B cell (primary cell): ENCODE data around the gene FCER1A. TPM values are rescaled to one million over a fixed set of nuclear protein-coding genes. Genes with fewer than 3 reads are reported as not detected.

Experiments
- ATAC-seq: fragments of 200-7000 bp; cut with Tn5 transposase; one replicate; pipeline ENCODE4 v1.10.0; 2021; ENCODE audit warnings: low read depth, mild to moderate bottlenecking, moderate number of reproducible peaks, moderate library complexity
- CTCF ChIA-PET: fragments of 350-600 bp; sonication (Branson Sonifier 250); formaldehyde crosslinking; loops from one replicate; lab custom pipeline; 2021; ENCODE audit warnings: antibody characterized with exemption, inconsistent platforms; lab: Charles Lee
- POLR2A ChIA-PET: fragments of 350-600 bp; sonication (Branson Sonifier 250); formaldehyde crosslinking; loops from one replicate; lab custom pipeline; 2021; ENCODE audit warnings: antibody characterized with exemption; lab: Charles Lee
- DNase-seq: peaks from one replicate; pipeline ENCODE4 v3.0.0; 2013
- H2AFZ ChIP-seq: 2 replicates; pipeline ENCODE4 v1.6.1; 2012; ENCODE audit warnings: mild to moderate bottlenecking, low read depth, low read length; ENCODE audit not compliant: insufficient read depth, poor library complexity, severe bottlenecking
- H3K27ac ChIP-seq, 2 donors: 1 replicate in 1 of 2; 2 replicates in 1 of 2; pipeline ENCODE4 v1.5.1; 2012 to 2013; ENCODE audit warnings: low read length in 2 of 2, mild to moderate bottlenecking in 2 of 2, moderate library complexity in 1 of 2
- H3K27me3 ChIP-seq, 4 experiments: fragments of 200-600 bp in 1 of 4; sonication (generic) in 1 of 4; replicated peaks in 1 of 4; 1 replicate in 2 of 4; 2 replicates in 2 of 4; pipeline versions ENCODE4 v1.6.1 to v1.7.0; 2013 to 2016; ENCODE audit warnings: low read length in 3 of 4, mild to moderate bottlenecking in 2 of 4, mixed read lengths in 1 of 4, moderate library complexity in 1 of 4; ENCODE audit not compliant: insufficient read depth in 4 of 4, control insufficient read depth in 3 of 4; ENCODE audit errors: control extremely low read depth in 1 of 4
- H3K36me3 ChIP-seq, 2 experiments: replicated peaks in 1 of 2; 1 replicate in 1 of 2; 2 replicates in 1 of 2; pipeline versions ENCODE4 v1.6.1 to v1.7.1; 2013; ENCODE audit warnings: low read length in 1 of 2; ENCODE audit not compliant: insufficient read depth in 2 of 2, control insufficient read depth in 1 of 2; ENCODE audit errors: control extremely low read depth in 1 of 2, extremely low read depth in 1 of 2
- H3K4me1 ChIP-seq, 2 donors: fragments of 200-600 bp in 1 of 2; sonication (generic) in 1 of 2; 1 replicate in 1 of 2; 2 replicates in 1 of 2; pipeline versions ENCODE4 v1.5.1 to v1.6.1; 2013 to 2017; ENCODE audit warnings: low read length in 2 of 2; ENCODE audit not compliant: control insufficient read depth in 2 of 2, insufficient read depth in 2 of 2
- H3K4me2 ChIP-seq: replicated peaks from 2 replicates; pipeline ENCODE3; 2012; ENCODE audit warnings: mild to moderate bottlenecking, low read depth, low read length; ENCODE audit not compliant: poor library complexity, severe bottlenecking
- H3K4me3 ChIP-seq, 5 experiments: fragments of 200-600 bp in 1 of 5; sonication (generic) in 1 of 5; 1 replicate in 3 of 5; 2 replicates in 2 of 5; pipeline versions ENCODE4 v1.5.1 to v1.7.0; 2011 to 2016; ENCODE audit warnings: low read length in 4 of 5, mild to moderate bottlenecking in 4 of 5, low read depth in 2 of 5, control low read depth in 1 of 5, moderate library complexity in 1 of 5; ENCODE audit not compliant: insufficient read depth in 1 of 5; ENCODE audit errors: control extremely low read depth in 1 of 5, extremely low read depth in 1 of 5
- H3K79me2 ChIP-seq: fragments of 200-600 bp; sonication (generic); one replicate; pipeline ENCODE4 v1.6.0; 2016; ENCODE audit warnings: low read length; ENCODE audit not compliant: control insufficient read depth, insufficient read depth
- H3K9ac ChIP-seq: fragments of 200-600 bp; sonication (generic); 2 replicates; pipeline ENCODE4 v1.6.1; 2017; ENCODE audit warnings: mild to moderate bottlenecking, low read length, moderate library complexity
- H3K9me3 ChIP-seq, 3 donors: one replicate each; pipeline versions ENCODE4 v1.6.1 to v1.7.1; 2013; ENCODE audit warnings: low read length in 2 of 3; ENCODE audit not compliant: control insufficient read depth in 2 of 3, insufficient read depth in 1 of 3; ENCODE audit errors: control extremely low read depth in 1 of 3
- H4K20me1 ChIP-seq: 2 replicates; pipeline ENCODE4 v1.6.0; 2012; ENCODE audit warnings: mild to moderate bottlenecking, low read length; ENCODE audit not compliant: insufficient read depth, control insufficient read depth, poor library complexity, severe bottlenecking
- H3K27ac Mint-ChIP-seq: one replicate; pipeline ENCODE4 v1.8.0; 2021; ENCODE audit warnings: mixed read lengths
- H3K27me3 Mint-ChIP-seq: one replicate; pipeline ENCODE4 v1.8.0; 2021; ENCODE audit warnings: mixed read lengths
- H3K4me1 Mint-ChIP-seq: one replicate; pipeline ENCODE4 v1.8.0; 2021; ENCODE audit warnings: mixed read lengths
- H3K4me3 Mint-ChIP-seq: one replicate; pipeline ENCODE4 v1.8.0; 2021; ENCODE audit warnings: mixed read lengths
- H3K9me3 Mint-ChIP-seq: one replicate; pipeline ENCODE4 v1.8.0; 2022; ENCODE audit warnings: mixed read lengths; ENCODE audit not compliant: insufficient read depth
- CTCF ChIP-seq: fragments of 200-600 bp; IDR thresholded peaks from one replicate; pipeline ENCODE4 v1.8.0; 2022; ENCODE audit warnings: antibody characterized with exemption, mild to moderate bottlenecking
- EZH2 ChIP-seq: IDR thresholded peaks from 2 replicates; pipeline ENCODE4 v1.6.1; 2012; ENCODE audit warnings: borderline replicate concordance, low read depth, mild to moderate bottlenecking, moderate library complexity, low read length; ENCODE audit not compliant: insufficient read depth, poor library complexity, severe bottlenecking
- WGBS: methylation state at CpG from one replicate; pipeline ENCODE4 v1.1.5; 2013; ENCODE audit warnings: missing lambda C conversion rate; ENCODE audit not compliant: insufficient coverage; 5-methylcytosine and 5-hydroxymethylcytosine counted together
- intact Hi-C: fragments of 100-400 bp; cut with micrococcal nuclease; formaldehyde crosslinking; loops from one replicate; pipeline ENCODE4 v1.10.0; 2022
- polyA plus RNA-seq: library from polyadenylated mRNA; depleted of rRNA; stranded (reverse); fragments of >200 nt; gene quantifications from 2 replicates; pipeline ENCODE4 v1.2.3, GENCODE V29; 2012
- total RNA-seq, 2 donors: library from RNA; stranded (reverse); fragments of 120-200 nt in 1 of 2; gene quantifications; 1 replicate in 1 of 2; 2 replicates in 1 of 2; pipeline versions ENCODE4 v1.2.3 to v1.2.4, GENCODE V29; 2013 to 2022

FCER1A gene
- total and polyA plus RNA-seq, 2 donors (not counting 1 experiment from before 2014, with no cell fraction given), result 0.69 TPM; not detected in 1

GRCh38 chr1:159307346-159308020 lies 5.3 kb downstream of the FCER1A start:
- intact Hi-C loops, result no loop called here
- H3K4me3 Mint-ChIP-seq, result no peak overlapping the region
- TF ChIP-seq EZH2 (no peak), CTCF (no peak)
- Histone ChIP-seq H3K27me3 (peaks cover 0 to 4% (median 1%) of the 10 kb centered on the region in 4 experiments), H3K4me3 (no peak overlapping the region), H3K79me2 (no peaks in the 10 kb centered on the region), H3K4me1 (no peaks in the 10 kb centered on the region), H2AFZ (no peak overlapping the region), H3K36me3 (no peaks in the 10 kb centered on the region), H3K9ac (no peak overlapping the region), H3K9me3 (no peaks in the 10 kb centered on the region), H4K20me1 (no peaks in the 10 kb centered on the region), H3K4me2 (no peak overlapping the region), H3K27ac (no peak overlapping the region)
- H3K4me1 Mint-ChIP-seq, result no peaks in the 10 kb centered on the region
- DNase-seq (no peak), ATAC-seq (no peak)
- H3K27ac Mint-ChIP-seq, result no peak overlapping the region
- no peaks in the 10 kb centered on the region for H3K9me3 Mint-ChIP-seq
- CTCF ChIA-PET, result no interaction called here
- WGBS, result 0% methylated on average over 1 of the region's 5 CpGs
- POLR2A ChIA-PET, result no interaction called here
- peaks cover 35% of the 10 kb centered on the region for H3K27me3 Mint-ChIP-seq

- no peak overlapping the region for H3K27ac ChIP-seq
- H3K36me3 ChIP-seq, result no peaks in the 10 kb centered on the region
- H3K27me3 ChIP-seq, result peaks cover 0 to 8% (median 1%) of the 10 kb centered on the region in 4 experiments
- peaks cover 29% of the 10 kb centered on the region for H3K27me3 Mint-ChIP-seq
- H3K4me1 ChIP-seq, result peaks cover 4 to 6% of the 10 kb centered on the region in 2 donors
- H3K9ac ChIP-seq, result no peak overlapping the region
- DNase-seq (no peak), ATAC-seq (no peak)
- H3K4me3 ChIP-seq, result no peak overlapping the region
- no peaks in the 10 kb centered on the region for H3K9me3 ChIP-seq
- H3K79me2 ChIP-seq, result no peaks in the 10 kb centered on the region
- H2AFZ ChIP-seq, result no peak overlapping the region
- CTCF ChIA-PET, result no interaction called here
- H4K20me1 ChIP-seq, result no peaks in the 10 kb centered on the region
- H3K9me3 Mint-ChIP-seq, result no peaks in the 10 kb centered on the region
- no peak overlapping the region for H3K4me2 ChIP-seq
- POLR2A ChIA-PET, result no interaction called here
- no peak overlapping the region for H3K4me3 Mint-ChIP-seq
- H3K4me1 Mint-ChIP-seq, result peaks cover 11% of the 10 kb centered on the region
- H3K27ac Mint-ChIP-seq, result no peak overlapping the region
- TF ChIP-seq CTCF, result no peak
- no peak for TF ChIP-seq EZH2
- intact Hi-C loops, result no loop called here
Measured at GRCh38 chr1:159311679-159312078, 9.5 kb downstream of the FCER1A start.
